ENCODE data around the gene COL23A1. TPM values are rescaled to one million over a fixed set of nuclear protein-coding genes. Genes with fewer than 3 reads are reported as not detected.

COL23A1 gene
- total and polyA plus RNA-seq, 2 of the 8 experiments (the other 6 are each of a cell fraction or from before 2014, with no cell fraction given) = 3.1 to 4.7 TPM

DNA sequence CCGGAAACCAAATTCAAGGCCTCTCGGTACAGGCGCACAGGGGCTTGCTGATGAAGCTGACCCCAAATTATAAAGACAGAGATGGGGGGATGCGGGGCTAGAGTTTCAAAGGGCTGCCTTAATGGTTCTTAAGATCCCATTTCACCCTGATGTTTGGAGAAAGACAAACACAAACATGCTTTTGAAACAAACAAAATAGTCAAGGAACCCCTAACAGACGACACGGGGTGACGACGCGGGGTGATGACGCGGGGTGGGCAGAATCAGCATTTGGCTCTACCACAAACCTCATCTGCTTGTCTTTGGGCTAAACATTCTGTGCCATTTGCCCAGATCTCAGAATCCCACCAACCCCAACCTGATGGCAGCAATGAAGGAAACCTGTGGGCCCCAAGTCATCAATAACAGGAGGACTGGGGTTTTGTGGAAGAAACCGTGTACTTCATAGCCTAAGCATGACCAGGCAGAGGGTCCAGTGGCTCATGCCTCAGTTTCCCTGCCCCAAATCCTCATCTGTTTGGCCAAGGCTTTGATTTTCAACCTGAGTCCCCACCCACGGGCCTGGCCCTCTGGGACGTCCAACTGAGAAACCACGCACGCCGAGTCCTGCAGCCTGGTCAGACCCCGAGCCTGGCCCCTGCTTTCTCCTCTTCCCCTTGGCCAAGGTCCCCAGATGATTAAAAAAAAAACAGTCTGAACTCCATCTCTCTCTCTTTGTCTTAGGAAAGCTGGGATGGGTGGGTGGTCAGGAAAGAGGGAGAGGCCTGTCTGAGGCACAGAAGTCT, 148.5 kb downstream of the COL23A1 start:
- ChIA-PET CTCF (ENCODE audit: partially characterized antibody) (interaction anchor here (0.8 to 1.7 kb wide), 5 partner anchors 13 to 158 kb away, joined by 3 to 6 read pairs (median 3); no protein-coding TSS in a partner anchor), POLR2A (ENCODE audit: partially characterized antibody) (interaction anchor here (1.2 kb wide), 1 partner anchor 10 kb away, joined by 5 read pairs; no protein-coding TSS in a partner anchor)
- no peak for DNase-seq (ENCODE audit: low read depth in 1 of 2, low spot score in 2 of 2)
- TF ChIP-seq PHF8 (conservative IDR thresholded peaks at IDR 0.05; ENCODE audit: low read depth, low read length) = no peak
- no peak for TF ChIP-seq BACH1 (IDR thresholded peaks at IDR 0.05; ENCODE audit: low read length)
- TF ChIP-seq MAFK (IDR thresholded peaks at IDR 0.05; ENCODE audit: low read depth, low read length) = no peak

More for the DNA sequence above, 148.5 kb downstream of the COL23A1 start:
- no peak overlapping the region for H3K4ac ChIP-seq (replicated peaks; ENCODE audit: insufficient read length, low read depth, low read length)
- no peak overlapping the region for H2BK120ac ChIP-seq (replicated peaks; ENCODE audit: low read depth, low read length)
- FAIRE-seq = no peak
- no peak overlapping the region for H2BK20ac ChIP-seq (ENCODE audit: low read length)
- H3K14ac ChIP-seq (ENCODE audit: insufficient read length) = no peak overlapping the region
- H2BK15ac ChIP-seq (ENCODE audit: low read length) = no peak overlapping the region
- no peaks in the 10 kb centered on the region for H3K36me3 ChIP-seq (ENCODE audit: control insufficient read depth in 2 of 4, insufficient read depth in 4 of 4, low read length in 3 of 4)
- H4K20me1 ChIP-seq (replicated peaks in 1 of 2; ENCODE audit: control insufficient read depth in 1 of 2, insufficient read depth in 2 of 2, low read length in 2 of 2) = no peaks in the 10 kb centered on the region
- 92% methylated on average over 18 of the region's 18 CpGs; no CpG with 5 or more reads in 1 of the 2 experiments for WGBS, 2 experiments (ENCODE audit: extremely low coverage in 1 of 2, insufficient coverage in 1 of 2, insufficient read length in 1 of 2, insufficient replicate concordance in 2 of 2, low coverage in 1 of 2, low lambda C conversion rate in 2 of 2, missing lambda C conversion rate in 1 of 2)
- no peak overlapping the region for H4K8ac ChIP-seq (ENCODE audit: extremely low read depth, insufficient read depth, low read length)
- no peak overlapping the region for H2AFZ ChIP-seq (ENCODE audit: low read length)
- no peak overlapping the region for H3K9ac ChIP-seq (replicated peaks in 1 of 4; ENCODE audit: extremely low read depth in 1 of 4, low read depth in 3 of 4, low read length in 3 of 4)
- no peaks in the 10 kb centered on the region; the same call in 1 of the 2 replicates for H3K79me1 ChIP-seq (ENCODE audit: low read depth, low read length)
- no peaks in the 10 kb centered on the region for H3K79me2 ChIP-seq (ENCODE audit: control insufficient read depth in 1 of 2, insufficient read depth in 2 of 2, low read length in 2 of 2)
- no peak overlapping the region for H3K27ac ChIP-seq (ENCODE audit: low read depth, low read length)
- no peak overlapping the region for H3K23ac ChIP-seq (ENCODE audit: insufficient read length)
- no peak overlapping the region for H2BK5ac ChIP-seq (ENCODE audit: low read depth, low read length)
- no peak overlapping the region for H3K4me2 ChIP-seq (ENCODE audit: insufficient read depth in 1 of 2, low read depth in 2 of 2, low read length in 2 of 2)
- H2AK5ac ChIP-seq (ENCODE audit: low read depth, low read length) = no peak overlapping the region
- H2BK12ac ChIP-seq (ENCODE audit: low read depth, low read length) = no peak overlapping the region
- no peak overlapping the region for H3K18ac ChIP-seq (ENCODE audit: extremely low read depth, low read length)
- H3K23me2 ChIP-seq (ENCODE audit: low read depth, low read length) = no peaks in the 10 kb centered on the region
- H3K4me3 ChIP-seq (ENCODE audit: extremely low read depth in 1 of 4, insufficient read depth in 2 of 4, low read depth in 3 of 4, low read length in 4 of 4) = no peak overlapping the region
- H3K27me3 ChIP-seq (replicated peaks in 1 of 4; ENCODE audit: control insufficient read depth in 3 of 4, extremely low read depth in 1 of 4, insufficient read depth in 3 of 4, low read length in 3 of 4) = no peaks in the 10 kb centered on the region
- H3K4me1 ChIP-seq (replicated peaks in 1 of 4; ENCODE audit: control insufficient read depth in 3 of 4, insufficient read depth in 4 of 4, low read length in 3 of 4) = peaks cover 0 to 4% (median 1%) of the 10 kb centered on the region in 4 experiments; a peak in 3 of 7 replicates
- H4K5ac ChIP-seq (ENCODE audit: insufficient read length, low read depth, low read length) = no peak overlapping the region
- H3K56ac ChIP-seq (replicated peaks; ENCODE audit: insufficient read length, low read depth, low read length) = no peak overlapping the region
- H4K91ac ChIP-seq (replicated peaks; ENCODE audit: insufficient read length, low read length) = no peak overlapping the region
- H3K9me3 ChIP-seq (ENCODE audit: insufficient read depth in 2 of 2, low read depth in 1 of 2, low read length in 1 of 2) = no peaks in the 10 kb centered on the region

All from H1 (cell line).